GM12801 (cell line): ENCODE results near the gene OPN3.

Experiments
- CTCF ChIP-seq: IDR thresholded peaks from one replicate; pipeline ENCODE4 v1.5.1; 2011; ENCODE audit warnings: control low read depth; ENCODE audit not compliant: insufficient read length; ENCODE audit errors: extremely low read depth

Gene OPN3

GRCh38 chr1:241630005-241630404 lies 10.2 kb downstream of the OPN3 start:
- no peak for TF ChIP-seq CTCF

DNA sequence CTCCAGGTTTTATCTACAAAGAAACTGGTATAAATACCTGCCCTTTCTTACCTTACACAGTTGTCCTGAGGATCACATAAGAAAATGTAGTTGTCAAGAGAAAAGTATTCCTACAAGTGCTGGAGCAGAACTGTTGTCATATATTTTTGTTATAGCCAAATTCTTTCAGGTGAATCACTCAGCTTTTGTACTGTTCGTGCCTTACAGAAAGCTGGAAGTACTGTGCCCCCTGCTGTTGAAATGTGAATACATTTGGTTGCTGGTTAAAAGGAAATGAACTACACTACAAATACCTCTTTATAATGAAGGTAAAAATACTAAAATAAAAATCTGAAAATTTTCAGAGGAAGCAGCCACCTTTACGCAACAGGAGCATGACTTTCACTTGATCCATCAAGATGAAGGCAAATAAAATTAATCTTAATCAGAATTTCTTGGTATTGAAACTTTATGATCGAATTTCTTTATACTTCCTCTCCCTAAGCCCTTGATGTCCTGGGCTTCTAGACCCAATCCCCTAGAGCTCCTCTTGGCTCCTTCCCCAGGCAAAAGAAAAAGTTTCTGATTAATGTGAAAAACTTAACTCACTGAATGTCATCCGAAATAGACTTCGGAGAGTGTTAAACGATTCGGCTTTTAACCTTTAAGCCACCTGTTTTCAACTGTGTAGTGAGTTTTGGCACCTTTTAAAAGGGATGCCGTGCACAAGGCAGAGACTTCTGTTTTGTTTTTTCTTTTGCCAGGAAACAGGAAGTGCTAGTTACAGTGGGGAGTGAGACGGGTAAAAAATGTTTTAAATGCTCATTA lies 12.5 kb downstream of the OPN3 start:
- no peak for TF ChIP-seq CTCF

DNA sequence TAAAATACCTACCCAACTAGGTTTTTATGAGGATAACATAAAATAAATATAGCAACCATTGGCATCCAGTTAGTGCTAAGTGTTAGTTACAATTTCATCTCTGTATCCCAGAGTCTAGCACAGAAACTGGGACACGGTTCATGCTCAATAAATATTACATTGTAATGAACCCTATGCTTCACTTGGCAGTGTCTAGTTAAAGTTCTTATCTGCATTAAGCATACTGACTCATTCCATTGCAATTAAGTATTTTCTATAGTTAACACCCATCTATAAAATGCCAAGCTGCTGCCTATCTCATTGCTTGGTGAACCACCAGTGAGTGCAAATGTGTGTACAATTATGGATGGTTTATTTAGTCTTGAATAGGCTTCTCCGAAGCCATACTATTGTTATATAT lies 15.2 kb downstream of the OPN3 start:
- no peak for TF ChIP-seq CTCF

GRCh38 chr1:241622669-241623068 lies 17.5 kb downstream of the OPN3 start:
- no peak for TF ChIP-seq CTCF

DNA sequence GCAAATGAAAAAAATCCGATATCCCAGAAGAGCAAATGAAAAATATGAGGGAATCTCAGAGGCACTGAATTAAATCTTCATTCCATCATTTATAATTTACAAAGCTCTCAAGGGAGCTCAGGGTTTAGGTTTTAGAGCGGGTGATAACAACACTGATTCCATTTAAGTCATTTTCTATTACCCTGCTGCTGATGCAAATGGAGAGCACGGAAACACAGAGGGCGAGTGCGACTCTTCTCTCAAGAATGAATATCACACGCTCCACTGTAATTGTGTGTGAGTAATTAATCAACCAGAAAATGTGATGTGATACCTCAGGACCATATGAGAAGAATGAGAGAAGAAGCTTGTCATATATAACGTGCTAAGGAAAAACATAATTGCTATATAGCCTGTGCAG lies 22.7 kb downstream of the OPN3 start:
- no peak for TF ChIP-seq CTCF

DNA sequence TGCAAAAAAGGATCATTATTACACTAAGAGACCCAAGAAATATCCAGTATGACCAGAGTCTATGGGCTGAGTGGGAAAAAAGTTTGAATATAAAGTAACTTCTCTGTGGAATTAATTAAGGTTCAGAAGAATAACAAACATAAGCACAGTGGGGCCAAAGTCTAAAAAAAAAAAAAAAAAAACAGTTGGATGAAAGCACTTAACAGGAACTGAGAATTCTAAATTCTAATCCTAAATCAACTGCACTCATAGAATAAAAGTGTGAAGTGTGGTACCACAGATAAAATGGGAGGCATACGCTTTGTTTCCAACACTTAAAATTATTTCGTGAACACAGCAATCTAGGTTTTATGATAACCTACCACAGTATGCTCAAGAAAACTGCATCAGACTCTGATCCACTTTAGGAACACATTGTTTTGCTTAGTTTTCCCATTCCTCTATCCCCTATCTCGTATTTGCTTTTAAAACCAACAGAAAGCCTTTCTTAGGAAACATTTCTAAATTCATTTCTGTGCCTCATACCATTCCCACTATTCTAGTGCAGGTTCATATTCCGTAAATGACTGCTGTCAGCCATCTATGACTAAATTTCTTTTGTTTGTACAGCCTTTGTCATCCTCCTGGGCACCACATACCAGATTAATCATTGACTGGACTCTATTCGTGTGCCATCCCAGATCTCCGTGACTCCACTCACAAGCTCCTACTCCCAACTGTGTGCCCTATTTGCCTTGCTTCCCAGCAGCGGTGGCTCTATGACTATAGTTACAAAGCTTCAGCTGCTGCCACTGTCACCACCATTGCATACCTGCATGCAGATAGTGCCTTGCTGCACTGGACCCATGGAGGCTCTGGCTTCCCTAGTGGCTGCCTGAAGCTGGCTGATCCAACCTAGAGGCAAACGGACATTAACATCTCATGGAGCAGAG lies 24.9 kb downstream of the OPN3 start:
- no peak for TF ChIP-seq CTCF

- TF ChIP-seq CTCF: no peak
Observed at GRCh38 chr1:241614572-241614971, 25.6 kb downstream of the OPN3 start.
